NCI-H1930 (cell line): Measurements from ENCODE around the gene PROB1.
"Not testable (repeated sequence)": the region's sequence is repeated elsewhere in the genome, so short reads cannot be mapped to it uniquely, and the experiment has no call there.

ENCODE experiments used
- DNase-seq, 2 experiments: peaks; one replicate each; lab custom pipeline; 2025; lab: John Stamatoyannopoulos, UW

The PROB1 gene, protein sequence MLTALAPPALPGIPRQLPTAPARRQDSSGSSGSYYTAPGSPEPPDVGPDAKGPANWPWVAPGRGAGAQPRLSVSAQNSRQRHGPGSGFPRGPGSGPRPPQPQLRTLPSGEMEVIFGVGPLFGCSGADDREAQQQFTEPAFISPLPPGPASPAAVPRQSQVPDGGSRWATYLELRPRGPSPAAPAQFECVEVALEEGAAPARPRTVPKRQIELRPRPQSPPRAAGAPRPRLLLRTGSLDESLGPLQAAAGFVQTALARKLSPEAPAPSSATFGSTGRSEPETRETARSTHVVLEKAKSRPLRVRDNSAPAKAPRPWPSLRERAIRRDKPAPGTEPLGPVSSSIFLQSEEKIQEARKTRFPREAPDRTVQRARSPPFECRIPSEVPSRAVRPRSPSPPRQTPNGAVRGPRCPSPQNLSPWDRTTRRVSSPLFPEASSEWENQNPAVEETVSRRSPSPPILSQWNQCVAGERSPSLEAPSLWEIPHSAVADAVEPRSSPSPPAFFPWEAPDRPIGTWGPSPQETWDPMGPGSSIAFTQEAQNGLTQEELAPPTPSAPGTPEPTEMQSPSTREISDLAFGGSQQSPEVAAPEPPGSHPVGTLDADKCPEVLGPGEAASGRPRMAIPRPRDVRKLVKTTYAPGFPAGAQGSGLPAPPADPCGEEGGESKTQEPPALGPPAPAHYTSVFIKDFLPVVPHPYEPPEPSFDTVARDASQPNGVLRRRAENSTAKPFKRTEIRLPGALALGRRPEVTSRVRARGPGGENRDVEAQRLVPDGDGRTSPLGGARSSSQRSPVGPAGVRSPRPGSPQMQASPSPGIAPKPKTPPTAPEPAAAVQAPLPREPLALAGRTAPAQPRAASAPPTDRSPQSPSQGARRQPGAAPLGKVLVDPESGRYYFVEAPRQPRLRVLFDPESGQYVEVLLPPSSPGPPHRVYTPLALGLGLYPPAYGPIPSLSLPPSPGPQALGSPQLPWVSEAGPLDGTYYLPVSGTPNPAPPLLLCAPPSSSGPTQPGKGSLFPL

DNA sequence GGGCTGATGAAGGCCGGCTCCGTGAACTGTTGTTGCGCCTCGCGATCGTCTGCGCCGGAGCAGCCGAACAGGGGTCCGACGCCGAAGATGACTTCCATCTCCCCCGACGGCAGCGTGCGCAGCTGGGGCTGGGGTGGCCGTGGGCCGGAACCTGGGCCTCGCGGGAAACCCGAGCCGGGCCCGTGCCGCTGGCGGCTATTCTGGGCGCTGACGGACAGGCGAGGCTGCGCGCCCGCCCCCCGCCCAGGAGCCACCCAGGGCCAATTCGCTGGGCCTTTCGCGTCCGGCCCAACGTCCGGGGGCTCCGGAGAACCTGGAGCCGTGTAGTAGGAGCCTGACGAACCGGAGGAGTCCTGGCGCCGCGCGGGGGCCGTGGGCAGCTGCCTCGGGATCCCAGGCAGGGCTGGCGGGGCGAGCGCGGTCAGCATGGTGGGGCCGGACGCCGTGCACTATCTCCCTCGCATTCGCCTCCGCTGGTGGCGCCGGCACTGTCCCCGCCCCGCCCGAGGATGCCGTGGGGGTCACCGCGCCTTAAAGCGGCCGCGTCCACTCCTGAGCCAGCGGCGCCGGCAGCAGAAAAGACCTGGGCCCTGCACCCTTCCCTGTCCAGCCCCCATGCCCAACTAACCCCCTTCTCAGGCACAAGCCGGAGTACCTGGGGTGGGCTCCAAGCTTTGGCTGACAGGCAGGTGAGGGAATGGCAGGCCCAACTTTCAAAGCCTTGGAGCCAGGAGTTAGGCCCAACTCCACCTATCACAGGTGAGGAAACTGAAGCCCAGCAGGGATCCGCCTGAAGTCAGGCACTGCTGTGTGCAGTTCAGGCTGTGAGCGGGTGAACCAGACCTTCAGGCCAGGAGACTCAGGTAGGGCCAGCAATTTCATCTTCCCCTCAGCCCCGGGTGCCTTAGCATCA, at the start of gene PROB1:
TSS of gene PROB1 (minus strand) at position 451 of the 913 bp plus-strand sequence. CDS start at position 428, 23 bp downstream.
- no peak for DNase-seq

DNA sequence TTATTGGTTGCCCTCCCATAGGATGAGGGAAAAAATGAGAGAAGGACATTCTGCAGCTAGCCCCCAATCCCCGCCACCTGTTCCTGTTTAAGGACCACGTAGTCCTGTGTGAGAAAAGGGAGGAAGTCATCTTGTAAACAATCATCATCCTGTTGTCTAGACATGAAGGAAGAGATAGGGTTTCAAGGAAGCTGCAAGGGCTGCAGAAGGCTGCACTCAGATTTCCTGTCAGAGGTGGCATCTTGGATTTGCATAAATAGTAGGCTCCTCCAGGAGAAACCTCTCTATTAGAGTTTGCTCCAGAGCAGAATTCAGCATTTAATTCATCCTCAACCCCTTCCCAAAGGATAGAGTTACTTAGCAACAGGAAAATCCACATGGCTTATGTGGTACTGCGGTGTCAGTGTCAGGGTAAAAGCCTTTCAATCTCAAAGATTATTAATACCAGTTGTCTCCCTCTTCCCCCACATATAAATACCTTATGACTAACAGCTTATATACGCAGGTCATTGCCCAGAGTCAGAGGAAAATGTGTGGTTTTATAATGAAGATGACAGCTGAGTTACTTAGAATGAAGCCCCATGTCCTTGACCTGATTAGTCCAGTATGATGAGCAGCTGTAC, 49.0 kb upstream of the PROB1 start:
- no peak for DNase-seq

DNA sequence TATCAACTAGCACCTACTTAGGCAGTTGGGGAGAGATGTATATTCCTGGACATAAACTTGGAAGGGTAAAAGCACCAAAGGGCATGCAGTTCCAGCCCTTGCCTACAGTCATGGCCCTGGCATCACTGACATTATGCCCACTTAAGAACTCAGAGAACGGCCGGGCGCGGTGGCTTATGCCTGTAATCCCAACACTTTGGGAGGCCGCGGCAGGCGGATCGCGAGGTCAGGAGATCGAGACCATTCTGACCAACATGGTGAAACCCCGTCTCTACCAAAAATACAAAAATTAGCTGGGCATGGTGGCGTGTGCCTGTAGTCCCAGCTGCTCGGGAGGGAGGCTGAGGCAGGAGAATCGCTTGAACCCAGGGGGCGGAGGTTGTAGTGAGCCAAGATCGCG, 45.5 kb upstream of the PROB1 start:
- not testable (repeated sequence) for DNase-seq

DNA sequence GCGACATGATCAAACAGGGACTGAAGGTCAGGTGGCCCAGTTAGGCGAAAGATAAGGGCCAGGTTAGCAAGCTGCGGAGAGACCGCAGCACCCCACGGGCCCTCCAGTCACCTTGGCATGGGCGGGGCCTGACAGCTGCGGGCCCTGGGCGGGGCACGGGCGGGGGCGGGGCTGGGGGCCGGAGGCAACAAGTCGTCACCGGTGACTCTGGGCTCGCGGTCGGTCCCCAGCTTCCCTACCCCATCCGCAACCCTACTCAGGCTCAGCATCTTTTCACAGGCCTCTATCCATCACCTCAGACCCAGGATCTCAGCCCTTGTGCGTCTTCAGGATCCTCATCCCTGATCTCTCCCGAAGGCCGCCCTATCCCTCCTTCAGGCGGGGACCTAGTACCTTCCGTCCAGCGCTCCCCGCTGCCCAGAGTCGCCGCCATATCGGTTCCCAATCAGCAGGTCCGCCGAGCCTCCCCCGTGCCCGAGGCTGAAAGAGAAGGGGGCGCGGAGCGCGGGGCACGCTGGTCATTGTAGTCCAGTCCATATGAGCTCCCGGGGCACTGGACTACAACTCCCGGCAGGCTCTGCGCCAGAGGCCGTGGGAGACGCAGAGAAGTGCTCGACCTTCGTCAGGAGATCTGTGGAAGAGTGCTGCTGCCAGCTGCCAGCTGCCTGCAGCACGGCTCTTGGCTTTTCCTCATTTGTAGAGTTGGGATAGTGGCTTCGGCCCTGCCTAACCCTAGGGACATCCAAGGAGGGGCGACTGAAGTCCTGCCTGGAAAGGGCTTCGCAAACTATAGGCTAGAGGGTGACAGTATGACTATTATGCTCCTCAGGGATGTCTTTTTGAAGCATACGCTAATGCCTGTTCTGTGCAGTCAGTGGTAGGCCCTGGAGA, 44.4 kb upstream of the PROB1 start, which contains the start of gene DNAJC18:
TSS of gene DNAJC18 (minus strand) at position 513 of the 891 bp plus-strand sequence. CDS start at position 433, 80 bp downstream.
- DNase-seq, result peak; percentile 77 to 83

DNA sequence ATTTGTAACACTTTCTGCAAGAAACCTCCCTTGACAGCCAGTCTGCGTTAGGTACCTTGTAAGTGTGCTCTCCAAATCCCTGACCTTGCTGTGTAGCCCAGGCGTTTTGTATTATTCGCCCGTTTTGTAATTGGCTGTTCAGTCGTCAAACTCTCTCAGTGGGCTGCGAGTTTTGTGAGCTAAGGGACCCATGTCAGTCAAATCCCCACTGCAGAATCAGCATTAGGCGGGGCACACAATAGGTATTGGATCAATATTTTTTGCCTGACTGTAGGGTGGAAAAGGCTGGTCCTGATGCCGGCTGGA, 43.8 kb upstream of the PROB1 start:
- DNase-seq, result no peak

DNA sequence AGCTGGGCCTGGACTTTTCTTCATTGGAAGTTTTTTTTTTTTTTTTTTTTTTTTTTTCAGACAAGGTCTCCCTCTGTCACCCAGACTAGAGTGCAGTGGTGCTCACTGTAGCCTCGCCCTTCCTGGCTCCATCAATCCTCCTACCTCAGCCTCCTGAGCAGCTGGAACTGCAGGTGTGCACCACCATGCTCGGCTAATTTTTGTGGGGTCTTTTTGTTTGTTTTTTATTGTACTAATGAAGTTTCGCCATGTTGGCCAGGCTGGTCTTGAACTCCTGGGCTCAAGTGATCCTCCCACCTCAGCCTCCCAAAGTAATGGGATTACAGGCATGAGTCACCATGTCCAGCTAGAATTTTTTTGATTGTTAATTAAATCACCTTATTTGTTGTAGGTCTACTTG, 40.8 kb upstream of the PROB1 start:
- DNase-seq, result no peak

DNA sequence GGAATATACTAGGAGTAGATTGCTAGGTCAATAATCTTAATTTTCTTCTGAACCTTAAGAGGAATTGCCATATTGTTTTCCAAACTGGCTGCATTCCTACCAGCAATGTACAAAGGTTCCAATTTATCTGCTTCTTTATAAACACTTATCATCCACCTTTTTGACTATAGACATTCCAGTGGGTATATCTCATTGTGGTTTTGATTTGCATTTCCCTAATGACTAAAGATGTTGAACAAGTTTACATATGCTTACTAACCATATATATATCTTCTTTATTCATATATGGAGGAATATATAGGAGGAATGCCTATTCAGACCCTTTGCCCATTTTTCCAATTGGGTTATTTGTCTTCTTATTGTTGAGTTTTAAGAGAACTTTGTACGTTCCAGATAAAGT, 36.8 kb upstream of the PROB1 start:
- DNase-seq, result no peak

DNA sequence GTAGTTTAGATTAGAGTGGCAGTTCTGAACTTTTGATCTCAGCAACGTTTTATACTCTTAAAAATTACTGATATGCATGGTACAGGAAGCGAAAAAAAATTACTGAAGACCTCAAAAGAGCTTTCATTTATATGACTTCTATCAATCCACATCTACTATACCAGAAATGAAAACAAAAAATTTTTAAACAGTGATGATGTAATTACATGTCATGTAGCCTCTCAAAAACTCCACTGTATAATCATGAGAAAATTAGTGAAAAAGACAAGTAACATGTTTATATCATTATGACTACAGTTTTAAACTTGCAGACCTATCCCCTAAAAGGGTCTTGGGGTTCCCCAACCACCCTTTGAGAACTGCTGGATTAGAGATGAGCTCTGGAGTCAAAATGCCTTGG, 35.1 kb upstream of the PROB1 start:
- no peak for DNase-seq

DNA sequence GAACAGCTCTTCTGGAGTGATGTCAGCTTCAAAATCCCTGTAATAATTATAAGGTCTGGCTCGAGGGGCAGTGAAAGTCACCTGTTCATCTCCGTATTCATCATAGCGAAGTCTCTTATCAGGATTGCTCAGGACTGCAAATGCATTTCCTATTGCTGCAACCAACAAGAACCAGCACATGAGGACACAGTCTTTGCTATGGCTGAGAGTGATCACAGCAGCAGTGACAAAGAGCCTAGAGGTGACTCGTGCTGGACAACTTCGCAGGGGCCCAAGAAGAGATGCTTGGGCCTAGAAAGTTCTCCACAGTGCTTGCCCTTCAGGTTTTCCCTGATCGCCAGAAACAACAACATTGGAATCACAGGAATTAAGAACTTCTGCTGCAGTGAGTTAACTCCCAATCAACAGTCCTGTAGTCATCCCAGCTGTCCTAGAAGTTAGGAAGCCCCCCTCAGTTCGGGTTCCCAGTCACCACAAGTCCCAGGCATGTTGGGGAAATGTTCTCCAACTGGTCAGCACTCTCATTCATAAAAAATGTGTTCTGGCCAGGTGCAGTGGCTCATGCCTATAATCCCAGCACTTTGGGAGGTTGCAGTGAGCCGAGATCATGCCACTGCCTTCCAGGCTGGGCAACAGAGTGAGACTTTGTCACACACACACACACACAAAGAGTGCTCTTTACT, 31.4 kb upstream of the PROB1 start:
- no peak for DNase-seq

DNA sequence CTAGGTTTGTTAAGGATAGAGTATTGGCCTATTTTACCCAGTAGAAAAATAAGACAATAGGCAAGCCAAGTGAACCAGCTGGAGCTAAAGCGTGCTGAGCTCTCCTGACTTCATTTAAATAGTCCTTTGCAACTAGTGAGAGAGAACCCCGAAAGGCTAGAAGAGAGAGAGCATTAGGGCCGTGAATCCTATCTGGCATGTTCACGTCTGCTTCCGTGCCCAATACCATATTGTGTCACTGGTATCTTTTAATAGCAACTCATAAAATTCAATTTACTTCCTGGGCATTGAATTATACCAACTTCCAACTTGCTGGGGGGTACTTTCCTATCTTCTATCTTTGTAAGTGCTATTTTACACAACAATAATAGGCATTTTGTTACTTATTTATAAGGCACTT, 30.6 kb upstream of the PROB1 start:
- DNase-seq, result no peak

DNA sequence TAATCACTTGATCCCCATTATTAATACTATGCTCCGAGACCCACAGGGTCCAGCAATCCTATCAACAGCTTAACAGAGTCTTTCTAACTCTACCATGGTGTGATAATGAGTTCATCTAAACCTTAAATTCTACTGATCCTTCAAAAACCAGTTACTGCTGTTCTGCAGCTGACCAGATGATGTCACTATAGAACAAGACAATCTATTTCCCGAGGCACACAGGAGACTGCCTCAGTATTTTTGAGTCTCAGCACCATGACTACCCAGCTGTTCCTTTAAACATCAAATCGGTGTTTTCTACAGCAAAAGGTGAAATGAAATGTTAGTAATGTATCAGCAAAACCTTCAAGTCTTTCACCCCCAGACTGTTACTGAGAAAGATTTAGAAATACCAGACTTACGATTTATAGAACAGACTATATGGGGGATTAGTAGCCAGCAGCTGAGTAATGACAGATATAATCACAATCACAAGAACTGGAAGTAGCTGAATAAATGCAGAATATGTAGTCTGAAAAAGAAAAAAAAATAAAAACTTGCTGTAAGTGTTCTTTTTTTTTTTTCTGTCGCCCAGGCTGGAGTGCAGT, 27.5 kb upstream of the PROB1 start:
- DNase-seq, result peak in 1 of 2 experiments; percentile 23

DNA sequence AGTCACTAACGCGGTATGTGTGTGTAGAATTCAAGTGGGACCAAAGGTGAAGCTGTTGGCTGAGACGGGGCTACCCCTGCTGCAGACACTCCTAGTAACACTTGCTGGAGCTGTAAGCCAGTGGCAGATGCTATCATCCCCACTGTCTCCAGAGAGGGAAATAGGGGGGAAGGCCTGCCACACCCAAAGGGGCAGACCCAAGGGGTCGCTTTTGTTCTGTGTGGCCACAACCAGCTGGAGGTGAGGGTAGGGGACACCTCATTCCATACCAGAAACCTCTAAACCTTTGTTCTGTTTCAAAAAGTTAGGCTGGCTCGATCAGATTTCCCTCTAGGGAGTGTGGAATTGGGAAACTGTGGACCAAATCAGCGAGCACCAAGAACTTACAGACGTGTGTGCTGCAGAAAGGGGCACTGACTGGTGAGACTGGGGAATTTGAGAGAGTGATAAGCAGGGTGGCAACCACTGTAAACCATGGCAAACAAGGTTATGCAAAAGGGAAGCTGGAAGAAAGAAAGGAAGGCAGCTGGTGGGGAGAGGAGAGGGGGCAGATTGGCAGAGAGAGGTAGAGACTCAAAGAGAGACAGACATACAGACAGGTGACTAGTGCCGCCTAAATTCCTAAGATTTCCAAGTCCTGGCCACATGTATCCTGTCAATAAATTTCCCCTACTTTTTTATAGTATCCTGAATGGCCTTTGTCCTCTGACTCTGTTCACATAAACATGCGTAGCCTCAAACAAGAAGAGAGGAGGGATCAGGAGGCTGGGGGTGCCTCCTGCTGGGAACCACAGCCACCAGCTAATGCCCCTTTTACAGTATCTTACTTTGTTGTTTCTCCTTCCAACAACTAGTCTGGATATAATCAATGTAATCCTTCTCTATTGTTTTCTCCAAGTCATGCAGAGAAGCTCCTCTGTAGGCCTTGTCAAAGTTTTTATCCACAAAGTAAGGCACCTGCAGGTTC, 24.6 kb upstream of the PROB1 start:
- DNase-seq, result no peak

DNA sequence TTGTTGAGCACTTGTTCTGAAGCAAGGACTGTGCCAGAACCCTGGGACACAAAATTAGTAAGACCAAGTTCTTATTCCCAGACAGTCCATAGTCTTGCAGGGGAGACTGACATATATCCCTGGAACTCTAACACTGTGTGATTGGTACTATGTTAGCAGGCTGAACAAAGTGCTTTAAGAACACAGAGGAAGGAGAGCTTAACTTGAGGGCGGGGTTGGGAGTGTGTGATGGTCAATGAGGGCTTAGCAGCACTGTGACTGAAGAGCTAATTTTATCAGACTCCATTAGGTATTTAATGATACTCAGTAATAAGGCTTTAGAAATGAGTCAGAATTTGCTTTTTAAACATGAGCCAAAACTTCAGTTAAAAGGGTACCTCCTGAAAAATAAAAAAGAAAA, 23.9 kb upstream of the PROB1 start:
- DNase-seq, result no peak

DNA sequence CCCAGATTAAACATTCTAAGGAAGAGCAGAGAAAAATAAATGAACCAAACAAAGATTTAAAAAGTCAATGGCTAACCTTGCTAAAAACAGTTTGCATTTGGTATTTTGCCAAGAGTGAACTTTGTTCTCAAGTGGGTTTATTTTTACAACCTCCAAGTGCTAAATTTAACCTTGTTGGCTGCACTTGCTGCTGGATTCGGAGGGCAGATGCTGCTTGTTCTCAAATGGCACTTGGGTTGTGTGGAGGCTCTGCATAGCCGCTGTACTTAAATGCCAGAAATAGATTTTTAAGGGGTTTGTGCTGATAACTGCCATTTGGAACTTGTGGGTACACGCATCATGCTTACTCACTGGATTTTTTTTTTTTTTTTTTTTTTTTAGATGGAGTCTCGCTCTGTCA, 22.3 kb upstream of the PROB1 start:
- no peak for DNase-seq

DNA sequence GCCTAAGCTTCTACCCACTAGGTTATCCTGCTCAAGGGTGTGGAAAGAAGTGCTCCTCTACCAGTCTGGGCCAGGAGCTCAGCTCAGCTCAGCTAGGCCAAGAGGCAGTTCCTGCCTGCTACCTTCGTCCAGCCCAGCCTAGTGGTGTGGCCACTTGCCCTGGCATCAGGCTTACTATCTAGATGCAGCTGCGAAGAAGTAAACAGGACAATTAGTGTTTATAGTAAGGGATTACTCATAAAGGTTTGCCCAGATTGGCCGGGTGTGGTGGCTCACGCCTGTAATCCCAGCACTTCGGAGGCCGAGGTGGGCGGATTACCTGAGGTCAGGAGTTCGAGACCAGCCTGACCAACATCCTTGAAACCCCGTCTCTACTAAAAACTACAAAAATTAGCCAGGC, 21.7 kb upstream of the PROB1 start:
- no peak for DNase-seq

DNA sequence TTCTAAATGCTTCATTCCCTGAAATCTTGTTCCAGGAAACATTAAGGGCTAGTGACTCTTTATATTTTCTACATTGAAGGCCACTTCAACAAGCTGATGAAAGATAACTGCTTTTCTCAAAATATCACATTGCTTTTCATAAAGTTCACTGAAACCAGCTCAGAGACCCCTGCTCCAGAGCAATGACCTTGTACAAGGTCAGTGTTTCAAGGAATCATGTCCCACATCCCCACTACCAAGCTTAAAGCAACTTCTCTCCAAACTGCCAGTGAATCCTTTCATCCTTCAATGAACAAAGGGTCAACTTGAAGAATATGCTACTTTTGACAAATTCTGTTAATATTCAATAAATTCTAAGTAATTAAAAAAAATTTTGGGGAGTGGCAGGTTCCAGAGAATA, 21.0 kb upstream of the PROB1 start:
- DNase-seq, result no peak

DNA sequence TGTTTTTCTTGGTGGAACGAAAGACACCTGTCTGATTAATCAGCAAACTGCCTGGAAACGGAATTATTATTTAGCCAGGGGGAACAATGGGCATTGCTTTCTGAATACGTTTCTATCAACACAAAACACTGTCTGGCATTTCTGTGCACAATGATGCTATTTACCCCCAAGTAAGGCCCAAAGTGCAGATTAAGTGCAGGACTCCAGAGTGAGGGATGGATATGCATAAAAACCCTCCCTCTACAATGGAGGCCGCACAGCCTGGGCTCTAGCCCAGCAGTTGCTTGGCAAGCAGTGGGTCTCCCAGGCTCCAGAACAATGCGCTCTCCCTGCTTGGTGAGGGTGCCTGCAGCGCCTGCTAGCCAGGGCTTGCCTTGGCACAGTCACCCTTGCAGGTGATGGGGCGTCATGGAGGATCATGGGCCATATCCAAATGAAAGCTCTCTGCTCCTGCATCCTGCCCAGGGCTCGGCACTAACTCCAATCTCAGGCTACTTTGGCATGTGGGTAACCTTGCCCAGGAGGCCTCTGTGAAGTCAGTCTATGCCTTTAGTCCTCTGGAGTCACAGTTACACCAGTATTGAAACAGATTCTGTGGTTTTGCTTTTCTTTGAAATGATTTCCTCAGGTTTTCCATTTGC, 20.4 kb upstream of the PROB1 start:
- DNase-seq, result no peak
